HEK293 (cell line): ENCODE results near the gene DEDD.
A peak's percentile ranks its signal among the peaks of the same experiment; 100 is the strongest.

Experiments
- KLF16 ChIP-seq: fragments of 450-650 bp; formaldehyde crosslinking; IDR thresholded peaks from 2 replicates; pipeline ENCODE4 v1.5.1; 2017; ENCODE audit warnings: missing biosample characterization, missing genetic modification characterization
- KLF8 ChIP-seq: fragments of 450-650 bp; formaldehyde crosslinking; IDR thresholded peaks from 2 replicates; pipeline ENCODE4 v1.5.1; 2016; ENCODE audit warnings: missing biosample characterization, missing genetic modification characterization
- MEIS1 ChIP-seq: sonication (generic); formaldehyde crosslinking; IDR thresholded peaks from 2 replicates; pipeline ENCODE4 v1.8.1; 2022; ENCODE audit warnings: missing genetic modification reagents, mild to moderate bottlenecking, borderline replicate concordance
- SALL2 ChIP-seq: fragments of 450-650 bp; formaldehyde crosslinking; IDR thresholded peaks from 2 replicates; pipeline ENCODE4 v1.5.0; 2017; ENCODE audit warnings: missing biosample characterization, mild to moderate bottlenecking, missing genetic modification characterization, borderline replicate concordance
- WT1 ChIP-seq: fragments of 450-650 bp; formaldehyde crosslinking; IDR thresholded peaks from 2 replicates; pipeline ENCODE4 v1.5.1; 2016; ENCODE audit warnings: missing biosample characterization, missing genetic modification characterization
- ZBTB10 ChIP-seq: fragments of 450-650 bp; formaldehyde crosslinking; IDR thresholded peaks from 2 replicates; pipeline ENCODE4 v1.5.1; 2016; ENCODE audit warnings: missing biosample characterization, missing genetic modification characterization
- ZBTB17 ChIP-seq: fragments of 450-650 bp; formaldehyde crosslinking; IDR thresholded peaks from 2 replicates; pipeline ENCODE4 v1.5.1; 2016; ENCODE audit warnings: missing biosample characterization, missing genetic modification characterization
- ZBTB49 ChIP-seq: fragments of 450-650 bp; formaldehyde crosslinking; IDR thresholded peaks from 2 replicates; pipeline ENCODE4 v1.5.1; 2016; ENCODE audit warnings: missing biosample characterization, missing genetic modification characterization, low read depth
- ZEB2 ChIP-seq: fragments of 450-650 bp; formaldehyde crosslinking; IDR thresholded peaks from 2 replicates; pipeline ENCODE4 v1.5.1; 2016; ENCODE audit warnings: missing biosample characterization, missing genetic modification characterization
- ZFHX2 ChIP-seq: fragments of 450-650 bp; formaldehyde crosslinking; conservative IDR thresholded peaks from 2 replicates; pipeline ENCODE4 v1.5.1; 2016; ENCODE audit warnings: missing biosample characterization, missing genetic modification characterization
- ZNF112 ChIP-seq: fragments of 450-650 bp; formaldehyde crosslinking; IDR thresholded peaks from 2 replicates; pipeline ENCODE4 v1.5.0; 2017; ENCODE audit warnings: missing biosample characterization, missing genetic modification characterization
- ZNF221 ChIP-seq: fragments of 450-650 bp; formaldehyde crosslinking; IDR thresholded peaks from 2 replicates; pipeline ENCODE4 v1.5.1; 2017; ENCODE audit warnings: missing biosample characterization, missing genetic modification characterization, borderline replicate concordance
- ZNF335 ChIP-seq: fragments of 450-650 bp; formaldehyde crosslinking; conservative IDR thresholded peaks from 2 replicates; pipeline ENCODE4 v1.5.1; 2016; ENCODE audit warnings: missing biosample characterization, missing genetic modification characterization
- ZNF391 ChIP-seq: fragments of 450-650 bp; formaldehyde crosslinking; IDR thresholded peaks from 2 replicates; pipeline ENCODE4 v1.5.1; 2016; ENCODE audit warnings: low read depth, missing biosample characterization, missing genetic modification characterization, borderline replicate concordance
- ZNF404 ChIP-seq: fragments of 450-650 bp; formaldehyde crosslinking; IDR thresholded peaks from 2 replicates; pipeline ENCODE4 v1.5.1; 2017; ENCODE audit warnings: missing biosample characterization, missing genetic modification characterization
- ZNF501 ChIP-seq: fragments of 450-650 bp; formaldehyde crosslinking; IDR thresholded peaks from 2 replicates; pipeline ENCODE4 v1.5.1; 2016; ENCODE audit warnings: missing biosample characterization, missing genetic modification characterization
- ZNF610 ChIP-seq: fragments of 450-650 bp; formaldehyde crosslinking; IDR thresholded peaks from 2 replicates; pipeline ENCODE4 v1.5.1; 2016; ENCODE audit warnings: missing biosample characterization, missing genetic modification characterization, borderline replicate concordance
- ZNF623 ChIP-seq: fragments of 450-650 bp; formaldehyde crosslinking; IDR thresholded peaks from 2 replicates; pipeline ENCODE4 v1.5.1; 2016; ENCODE audit warnings: missing biosample characterization, missing genetic modification characterization
- ZNF692 ChIP-seq: fragments of 450-650 bp; formaldehyde crosslinking; IDR thresholded peaks from 2 replicates; pipeline ENCODE4 v1.5.1; 2016; ENCODE audit warnings: missing biosample characterization, missing genetic modification characterization
- ZNF776 ChIP-seq: fragments of 450-650 bp; formaldehyde crosslinking; IDR thresholded peaks from 2 replicates; pipeline ENCODE4 v1.5.0; 2017; ENCODE audit warnings: missing biosample characterization, missing genetic modification characterization, borderline replicate concordance
- ZNF843 ChIP-seq: fragments of 450-650 bp; formaldehyde crosslinking; IDR thresholded peaks from 2 replicates; pipeline ENCODE4 v1.5.1; 2016; ENCODE audit warnings: missing biosample characterization, missing genetic modification characterization
- TF ChIP-seq, protein P1 (sequence below): fragments of 450-650 bp; formaldehyde crosslinking; IDR thresholded peaks from 2 replicates; pipeline ENCODE4 v1.5.0; 2017; ENCODE audit warnings: missing biosample characterization, missing genetic modification characterization, borderline replicate concordance
- TF ChIP-seq, protein P2 (sequence below): fragments of 450-650 bp; formaldehyde crosslinking; IDR thresholded peaks from 2 replicates; pipeline ENCODE4 v1.5.1; 2016; ENCODE audit warnings: missing biosample characterization, missing genetic modification characterization
- TF ChIP-seq, protein P3 (sequence below): fragments of 450-650 bp; formaldehyde crosslinking; IDR thresholded peaks from 2 replicates; pipeline ENCODE4 v1.5.1; 2016; ENCODE audit warnings: missing biosample characterization, missing genetic modification characterization
- TF ChIP-seq, protein P4 (sequence below): fragments of 450-650 bp; formaldehyde crosslinking; IDR thresholded peaks from 2 replicates; pipeline ENCODE4 v1.5.1; 2016; ENCODE audit warnings: missing biosample characterization, missing genetic modification characterization

DEDD gene

DNA sequence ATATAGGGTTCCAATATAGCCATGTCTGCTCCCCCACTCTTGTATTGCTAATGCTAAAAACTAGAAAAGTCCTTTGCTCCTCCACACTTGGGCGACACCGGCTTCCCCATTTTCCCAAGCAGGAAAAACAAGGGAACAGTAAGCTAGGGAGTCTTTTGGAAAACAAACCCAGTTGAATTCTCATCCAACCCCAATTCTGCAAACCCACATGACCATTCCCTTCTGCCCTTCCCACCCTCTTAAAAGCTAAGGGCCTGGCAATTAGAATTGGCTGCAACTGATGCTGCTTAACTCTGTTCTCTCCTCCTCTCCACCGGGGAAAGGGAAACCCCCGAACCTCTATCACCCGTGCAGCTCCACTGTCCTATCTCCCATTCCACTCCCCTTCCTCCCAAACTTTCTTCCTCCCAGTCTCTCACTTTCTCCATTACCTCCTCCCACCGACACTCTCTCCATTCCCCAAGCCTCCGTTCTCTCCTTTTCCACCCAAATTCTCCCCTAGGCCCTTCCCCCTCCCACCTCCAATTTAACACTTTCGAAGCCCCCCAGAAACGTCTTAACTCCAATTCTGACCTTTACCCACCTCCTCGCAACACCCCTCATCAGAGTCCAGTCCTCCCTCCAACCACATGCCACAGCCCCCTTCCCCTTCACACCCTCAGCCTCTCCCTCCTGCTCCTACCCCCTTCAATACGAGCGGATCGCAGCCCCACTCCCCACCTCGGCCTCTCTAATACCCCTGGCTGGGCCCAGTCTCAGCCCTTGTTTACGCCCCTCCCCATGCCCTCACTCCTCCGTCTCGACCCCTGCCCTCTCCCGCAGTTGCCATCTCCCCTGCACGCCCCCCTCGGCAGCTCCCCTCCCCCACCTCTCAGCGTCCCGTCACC lies 701 bp downstream of the DEDD start (continued):
- TF ChIP-seq, protein P1, sequence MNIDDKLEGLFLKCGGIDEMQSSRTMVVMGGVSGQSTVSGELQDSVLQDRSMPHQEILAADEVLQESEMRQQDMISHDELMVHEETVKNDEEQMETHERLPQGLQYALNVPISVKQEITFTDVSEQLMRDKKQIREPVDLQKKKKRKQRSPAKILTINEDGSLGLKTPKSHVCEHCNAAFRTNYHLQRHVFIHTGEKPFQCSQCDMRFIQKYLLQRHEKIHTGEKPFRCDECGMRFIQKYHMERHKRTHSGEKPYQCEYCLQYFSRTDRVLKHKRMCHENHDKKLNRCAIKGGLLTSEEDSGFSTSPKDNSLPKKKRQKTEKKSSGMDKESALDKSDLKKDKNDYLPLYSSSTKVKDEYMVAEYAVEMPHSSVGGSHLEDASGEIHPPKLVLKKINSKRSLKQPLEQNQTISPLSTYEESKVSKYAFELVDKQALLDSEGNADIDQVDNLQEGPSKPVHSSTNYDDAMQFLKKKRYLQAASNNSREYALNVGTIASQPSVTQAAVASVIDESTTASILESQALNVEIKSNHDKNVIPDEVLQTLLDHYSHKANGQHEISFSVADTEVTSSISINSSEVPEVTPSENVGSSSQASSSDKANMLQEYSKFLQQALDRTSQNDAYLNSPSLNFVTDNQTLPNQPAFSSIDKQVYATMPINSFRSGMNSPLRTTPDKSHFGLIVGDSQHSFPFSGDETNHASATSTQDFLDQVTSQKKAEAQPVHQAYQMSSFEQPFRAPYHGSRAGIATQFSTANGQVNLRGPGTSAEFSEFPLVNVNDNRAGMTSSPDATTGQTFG (tag by site-specific recombination), result no peak
- TF ChIP-seq ZNF692 (tag by site-specific recombination), result 0 out of 2 replicates have a peak, but pooled peaks have one; percentile 31
- TF ChIP-seq, protein P2, sequence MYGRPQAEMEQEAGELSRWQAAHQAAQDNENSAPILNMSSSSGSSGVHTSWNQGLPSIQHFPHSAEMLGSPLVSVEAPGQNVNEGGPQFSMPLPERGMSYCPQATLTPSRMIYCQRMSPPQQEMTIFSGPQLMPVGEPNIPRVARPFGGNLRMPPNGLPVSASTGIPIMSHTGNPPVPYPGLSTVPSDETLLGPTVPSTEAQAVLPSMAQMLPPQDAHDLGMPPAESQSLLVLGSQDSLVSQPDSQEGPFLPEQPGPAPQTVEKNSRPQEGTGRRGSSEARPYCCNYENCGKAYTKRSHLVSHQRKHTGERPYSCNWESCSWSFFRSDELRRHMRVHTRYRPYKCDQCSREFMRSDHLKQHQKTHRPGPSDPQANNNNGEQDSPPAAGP (tag by site-specific recombination), result peak; percentile 78
- no peak for TF ChIP-seq ZNF221 (tag by site-specific recombination)
- no peak; the same call in none of the 2 replicates for TF ChIP-seq ZNF501 (tag by site-specific recombination)
- TF ChIP-seq, protein P3, sequence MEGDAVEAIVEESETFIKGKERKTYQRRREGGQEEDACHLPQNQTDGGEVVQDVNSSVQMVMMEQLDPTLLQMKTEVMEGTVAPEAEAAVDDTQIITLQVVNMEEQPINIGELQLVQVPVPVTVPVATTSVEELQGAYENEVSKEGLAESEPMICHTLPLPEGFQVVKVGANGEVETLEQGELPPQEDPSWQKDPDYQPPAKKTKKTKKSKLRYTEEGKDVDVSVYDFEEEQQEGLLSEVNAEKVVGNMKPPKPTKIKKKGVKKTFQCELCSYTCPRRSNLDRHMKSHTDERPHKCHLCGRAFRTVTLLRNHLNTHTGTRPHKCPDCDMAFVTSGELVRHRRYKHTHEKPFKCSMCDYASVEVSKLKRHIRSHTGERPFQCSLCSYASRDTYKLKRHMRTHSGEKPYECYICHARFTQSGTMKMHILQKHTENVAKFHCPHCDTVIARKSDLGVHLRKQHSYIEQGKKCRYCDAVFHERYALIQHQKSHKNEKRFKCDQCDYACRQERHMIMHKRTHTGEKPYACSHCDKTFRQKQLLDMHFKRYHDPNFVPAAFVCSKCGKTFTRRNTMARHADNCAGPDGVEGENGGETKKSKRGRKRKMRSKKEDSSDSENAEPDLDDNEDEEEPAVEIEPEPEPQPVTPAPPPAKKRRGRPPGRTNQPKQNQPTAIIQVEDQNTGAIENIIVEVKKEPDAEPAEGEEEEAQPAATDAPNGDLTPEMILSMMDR, result no peak
- TF ChIP-seq ZNF112 (tag by site-specific recombination), result no peak
- peak; percentile 74 for TF ChIP-seq WT1 (tag by site-specific recombination)
- no peak for TF ChIP-seq MEIS1 (CRISPR knock-in tag)
- TF ChIP-seq KLF8 (tag by site-specific recombination), result peak; percentile 49
- TF ChIP-seq ZBTB17 (tag by site-specific recombination), result no peak
- peak; percentile 88 for TF ChIP-seq KLF16
- peak; percentile 31; the same call in 1 of the 2 replicates for TF ChIP-seq ZNF623 (tag by site-specific recombination)
- peak; percentile 82; the same call in 1 of the 2 replicates for TF ChIP-seq ZNF776 (tag by site-specific recombination)
- TF ChIP-seq ZFHX2 (tag by site-specific recombination), result peak; percentile 69
- TF ChIP-seq ZNF843 (tag by site-specific recombination), result peak; percentile 79
- TF ChIP-seq, protein P4, sequence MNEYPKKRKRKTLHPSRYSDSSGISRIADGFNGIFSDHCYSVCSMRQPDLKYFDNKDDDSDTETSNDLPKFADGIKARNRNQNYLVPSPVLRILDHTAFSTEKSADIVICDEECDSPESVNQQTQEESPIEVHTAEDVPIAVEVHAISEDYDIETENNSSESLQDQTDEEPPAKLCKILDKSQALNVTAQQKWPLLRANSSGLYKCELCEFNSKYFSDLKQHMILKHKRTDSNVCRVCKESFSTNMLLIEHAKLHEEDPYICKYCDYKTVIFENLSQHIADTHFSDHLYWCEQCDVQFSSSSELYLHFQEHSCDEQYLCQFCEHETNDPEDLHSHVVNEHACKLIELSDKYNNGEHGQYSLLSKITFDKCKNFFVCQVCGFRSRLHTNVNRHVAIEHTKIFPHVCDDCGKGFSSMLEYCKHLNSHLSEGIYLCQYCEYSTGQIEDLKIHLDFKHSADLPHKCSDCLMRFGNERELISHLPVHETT (tag by site-specific recombination), result no peak; the same call in 1 of the 2 replicates
- TF ChIP-seq ZBTB10, result peak; percentile 80
- no peak for TF ChIP-seq ZNF404 (tag by site-specific recombination)
- 0 out of 2 replicates have a peak, but pooled peaks have one; percentile 31 for TF ChIP-seq SALL2 (tag by site-specific recombination)
- TF ChIP-seq ZBTB49 (tag by site-specific recombination), result no peak
- peak; percentile 48 for TF ChIP-seq ZNF391 (tag by site-specific recombination)
- TF ChIP-seq ZNF610 (tag by site-specific recombination), result 0 out of 2 replicates have a peak, but pooled peaks have one; percentile 66
- TF ChIP-seq ZEB2 (tag by site-specific recombination), result no peak
- TF ChIP-seq ZNF335 (tag by site-specific recombination), result peak; percentile 33
